ENCODE data around the gene RYR2.

RYR2 gene

DNA sequence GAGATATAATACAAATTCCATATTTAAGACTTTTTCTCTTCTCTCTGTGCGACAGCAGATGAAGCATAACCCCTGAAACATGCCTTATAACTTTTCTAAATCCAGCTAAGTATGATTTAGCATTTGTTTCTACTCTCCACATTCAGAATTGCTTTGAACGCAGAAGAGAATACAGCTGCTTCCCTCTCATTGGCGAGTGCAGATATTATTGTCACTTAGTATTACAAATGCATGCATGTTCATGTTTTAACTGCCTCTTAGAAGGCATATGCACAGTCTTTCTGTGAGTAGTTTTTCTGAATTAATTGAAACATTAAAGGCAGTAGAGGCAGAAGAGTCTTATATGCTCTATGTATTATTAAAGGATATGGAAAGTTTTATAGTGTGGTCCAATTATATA lies 631.6 kb downstream of the RYR2 start:
- H3K4me3 Mint-ChIP-seq = no peak overlapping the region
- H3K4me1 Mint-ChIP-seq (ENCODE audit: low read depth in 2 of 2) = no peaks in the 10 kb centered on the region
- H3K27me3 Mint-ChIP-seq = no peaks in the 10 kb centered on the region
- DNase-seq (no peak), ATAC-seq (replicated peaks) (no peak)
- H3K36me3 Mint-ChIP-seq (ENCODE audit: insufficient read depth) = no peaks in the 10 kb centered on the region
- H3K9me3 Mint-ChIP-seq = no peaks in the 10 kb centered on the region
- H3K27ac Mint-ChIP-seq = no peak overlapping the region

- H3K27ac Mint-ChIP-seq = no peak overlapping the region
- H3K36me3 Mint-ChIP-seq (ENCODE audit: insufficient read depth) = peaks cover 3% of the 10 kb centered on the region
- ATAC-seq (replicated peaks) (no peak), DNase-seq (no peak)
- no peaks in the 10 kb centered on the region for H3K27me3 Mint-ChIP-seq
- no peaks in the 10 kb centered on the region for H3K9me3 Mint-ChIP-seq
- H3K4me1 Mint-ChIP-seq (ENCODE audit: low read depth in 2 of 2) = no peaks in the 10 kb centered on the region
- no peak overlapping the region for H3K4me3 Mint-ChIP-seq
Observed at GRCh38 chr1:237677979-237678378, 636.0 kb downstream of the RYR2 start.

- Mint-ChIP-seq H3K27ac (no peak overlapping the region), H3K27me3 (no peaks in the 10 kb centered on the region), H3K4me1 (ENCODE audit: low read depth in 2 of 2) (no peaks in the 10 kb centered on the region), H3K4me3 (no peak overlapping the region), H3K36me3 (ENCODE audit: insufficient read depth) (peaks cover 3% of the 10 kb centered on the region), H3K9me3 (no peaks in the 10 kb centered on the region)
- DNase-seq = no peak
- no peak for ATAC-seq (replicated peaks)
Observed at GRCh38 chr1:237679687-237680086, 637.7 kb downstream of the RYR2 start.

- no peak for DNase-seq
- H3K9me3 Mint-ChIP-seq = no peaks in the 10 kb centered on the region
- H3K4me3 Mint-ChIP-seq = no peak overlapping the region
- H3K27me3 Mint-ChIP-seq = no peaks in the 10 kb centered on the region
- no peak for ATAC-seq (replicated peaks)
- no peaks in the 10 kb centered on the region for H3K4me1 Mint-ChIP-seq (ENCODE audit: low read depth in 2 of 2)
- H3K27ac Mint-ChIP-seq = no peak overlapping the region
- H3K36me3 Mint-ChIP-seq (ENCODE audit: insufficient read depth) = peaks cover 3% of the 10 kb centered on the region
Observed at GRCh38 chr1:237681210-237681609, 639.2 kb downstream of the RYR2 start.

DNA sequence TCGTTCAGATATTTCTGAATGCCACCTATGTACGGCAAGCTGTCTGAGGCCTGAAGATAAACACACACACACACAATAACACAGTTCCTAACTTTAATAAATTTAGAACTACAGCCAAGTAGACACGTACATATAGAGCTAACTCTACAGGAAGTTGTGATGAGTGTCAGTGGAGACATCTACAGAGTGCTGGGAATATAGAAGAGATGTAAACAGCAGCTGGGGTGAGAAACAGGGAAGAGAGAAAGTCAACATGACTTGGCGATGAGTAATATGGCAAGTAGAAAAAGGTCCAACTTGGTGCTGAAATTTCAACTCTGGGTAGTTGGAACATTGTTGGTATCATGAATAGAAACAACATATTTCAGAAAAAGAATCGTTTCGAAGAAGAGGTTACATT lies 642.3 kb downstream of the RYR2 start:
- Mint-ChIP-seq H3K36me3 (ENCODE audit: insufficient read depth) (peaks cover 3% of the 10 kb centered on the region), H3K9me3 (no peaks in the 10 kb centered on the region), H3K27me3 (no peaks in the 10 kb centered on the region), H3K4me1 (ENCODE audit: low read depth in 2 of 2) (no peaks in the 10 kb centered on the region), H3K27ac (no peak overlapping the region), H3K4me3 (no peak overlapping the region)
- no peak for ATAC-seq (replicated peaks)
- DNase-seq = no peak

GRCh38 chr1:237685551-237685950 lies 643.6 kb downstream of the RYR2 start:
- H3K27me3 Mint-ChIP-seq = no peaks in the 10 kb centered on the region
- no peaks in the 10 kb centered on the region for H3K4me1 Mint-ChIP-seq (ENCODE audit: low read depth in 2 of 2)
- H3K36me3 Mint-ChIP-seq (ENCODE audit: insufficient read depth) = no peaks in the 10 kb centered on the region
- H3K27ac Mint-ChIP-seq = no peak overlapping the region
- H3K9me3 Mint-ChIP-seq = no peaks in the 10 kb centered on the region
- ATAC-seq (replicated peaks) (no peak), DNase-seq (no peak)
- H3K4me3 Mint-ChIP-seq = no peak overlapping the region

- DNase-seq (no peak), ATAC-seq (replicated peaks) (no peak)
- Mint-ChIP-seq H3K9me3 (no peaks in the 10 kb centered on the region), H3K4me3 (no peak overlapping the region), H3K4me1 (ENCODE audit: low read depth in 2 of 2) (no peaks in the 10 kb centered on the region), H3K27ac (no peak overlapping the region), H3K36me3 (ENCODE audit: insufficient read depth) (no peaks in the 10 kb centered on the region), H3K27me3 (no peaks in the 10 kb centered on the region)
Observed at GRCh38 chr1:237687804-237688203, 645.8 kb downstream of the RYR2 start.

DNA sequence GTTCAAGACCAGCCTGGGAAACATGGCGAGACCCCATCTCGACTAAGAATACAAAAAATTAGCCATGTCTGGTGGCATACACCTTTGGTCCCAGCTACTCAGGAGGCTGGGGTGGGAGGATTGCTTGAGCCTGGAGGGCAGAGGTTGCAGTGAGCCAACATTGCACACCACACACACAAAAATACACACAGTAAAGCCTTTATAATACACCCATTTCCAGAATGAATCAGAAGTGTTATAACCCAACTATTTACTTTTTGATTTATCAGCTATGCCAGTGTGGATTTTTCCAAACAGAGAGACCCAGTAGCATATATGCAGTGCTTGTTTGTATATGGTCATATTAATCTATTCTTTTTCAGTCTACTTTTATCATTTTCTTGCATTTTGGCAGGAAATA lies 648.7 kb downstream of the RYR2 start:
- ATAC-seq (replicated peaks) = no peak
- no peak overlapping the region for H3K27ac Mint-ChIP-seq

DNA sequence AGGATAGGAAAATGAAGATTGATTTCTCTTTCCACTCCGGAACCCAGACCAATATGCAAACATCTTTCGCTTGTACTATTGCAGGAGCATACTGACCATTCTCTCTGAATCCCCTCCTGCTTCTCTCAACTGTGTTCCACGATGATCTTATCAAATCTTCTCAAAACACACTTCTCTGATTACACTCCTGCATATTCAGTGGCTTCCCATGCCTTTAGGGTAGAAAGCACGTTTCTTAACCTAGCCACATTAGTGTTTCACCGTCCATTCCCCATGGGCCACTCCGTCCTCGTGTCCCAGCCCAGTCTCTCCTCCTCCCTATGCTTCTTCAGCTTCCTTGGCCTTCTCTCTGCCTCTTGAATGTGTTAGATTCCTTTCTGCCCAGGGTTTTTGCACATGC lies 650.3 kb downstream of the RYR2 start:
- H3K4me1 Mint-ChIP-seq (ENCODE audit: low read depth in 2 of 2) = no peaks in the 10 kb centered on the region

More for the DNA sequence above, 648.7 kb downstream of the RYR2 start:
- Mint-ChIP-seq H3K4me3 (no peak overlapping the region), H3K27me3 (no peaks in the 10 kb centered on the region), H3K9me3 (no peaks in the 10 kb centered on the region), H3K4me1 (ENCODE audit: low read depth in 2 of 2) (no peaks in the 10 kb centered on the region), H3K36me3 (ENCODE audit: insufficient read depth) (no peaks in the 10 kb centered on the region)
- no peak for DNase-seq

DNA sequence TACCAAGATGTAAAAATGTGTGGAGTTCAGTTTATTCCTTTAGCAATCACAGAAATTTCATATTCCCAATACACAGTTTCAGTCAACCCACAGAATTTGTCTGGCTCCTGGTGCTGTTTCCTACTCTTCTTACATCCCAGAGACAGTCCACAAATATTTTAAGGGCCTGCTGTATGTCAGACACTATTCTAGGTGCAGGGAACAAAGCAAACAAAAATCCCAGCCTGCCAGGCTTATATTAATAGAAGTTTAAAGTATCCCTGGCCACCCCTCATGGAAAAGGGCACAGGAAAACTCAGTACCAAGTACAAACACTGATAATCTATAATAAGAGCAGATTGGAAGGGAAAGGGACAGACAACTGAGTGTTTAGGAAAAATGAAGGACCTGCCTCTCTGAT lies 653.9 kb downstream of the RYR2 start:
- no peak for ATAC-seq (replicated peaks)
- no peak overlapping the region for H3K27ac Mint-ChIP-seq
- no peaks in the 10 kb centered on the region for H3K9me3 Mint-ChIP-seq
- DNase-seq = no peak
- no peaks in the 10 kb centered on the region for H3K27me3 Mint-ChIP-seq
- no peaks in the 10 kb centered on the region for H3K36me3 Mint-ChIP-seq (ENCODE audit: insufficient read depth)
- H3K4me3 Mint-ChIP-seq = no peak overlapping the region
- H3K4me1 Mint-ChIP-seq (ENCODE audit: low read depth in 2 of 2) = no peaks in the 10 kb centered on the region

More for the DNA sequence above, 650.3 kb downstream of the RYR2 start:
- ATAC-seq (replicated peaks) (no peak), DNase-seq (no peak)
- Mint-ChIP-seq H3K36me3 (ENCODE audit: insufficient read depth) (no peaks in the 10 kb centered on the region), H3K9me3 (no peaks in the 10 kb centered on the region), H3K27me3 (no peaks in the 10 kb centered on the region), H3K27ac (no peak overlapping the region), H3K4me3 (no peak overlapping the region)

GRCh38 chr1:237700181-237700580 lies 658.2 kb downstream of the RYR2 start:
- Mint-ChIP-seq H3K4me1 (ENCODE audit: low read depth in 2 of 2) (no peaks in the 10 kb centered on the region), H3K36me3 (ENCODE audit: insufficient read depth) (no peaks in the 10 kb centered on the region), H3K27ac (no peak overlapping the region), H3K4me3 (no peak overlapping the region), H3K9me3 (no peaks in the 10 kb centered on the region), H3K27me3 (no peaks in the 10 kb centered on the region)
- DNase-seq = no peak
- ATAC-seq (replicated peaks) = no peak

- Mint-ChIP-seq H3K9me3 (peaks cover 0 to 3% of the 10 kb centered on the region in 2 donors), H3K27ac (no peak overlapping the region), H3K36me3 (ENCODE audit: insufficient read depth) (no peaks in the 10 kb centered on the region), H3K27me3 (no peaks in the 10 kb centered on the region), H3K4me1 (ENCODE audit: low read depth in 2 of 2) (no peaks in the 10 kb centered on the region), H3K4me3 (no peak overlapping the region)
- no peak for ATAC-seq (replicated peaks)
- no peak for DNase-seq
Observed at GRCh38 chr1:237701534-237701933, 659.5 kb downstream of the RYR2 start.

- Mint-ChIP-seq H3K9me3 (peaks cover 0 to 3% of the 10 kb centered on the region in 2 donors), H3K36me3 (ENCODE audit: insufficient read depth) (no peaks in the 10 kb centered on the region), H3K27ac (no peak overlapping the region), H3K4me3 (no peak overlapping the region), H3K27me3 (no peaks in the 10 kb centered on the region), H3K4me1 (ENCODE audit: low read depth in 2 of 2) (no peaks in the 10 kb centered on the region)
- DNase-seq (no peak), ATAC-seq (replicated peaks) (no peak)
Observed at GRCh38 chr1:237702161-237702560, 660.2 kb downstream of the RYR2 start.

DNA sequence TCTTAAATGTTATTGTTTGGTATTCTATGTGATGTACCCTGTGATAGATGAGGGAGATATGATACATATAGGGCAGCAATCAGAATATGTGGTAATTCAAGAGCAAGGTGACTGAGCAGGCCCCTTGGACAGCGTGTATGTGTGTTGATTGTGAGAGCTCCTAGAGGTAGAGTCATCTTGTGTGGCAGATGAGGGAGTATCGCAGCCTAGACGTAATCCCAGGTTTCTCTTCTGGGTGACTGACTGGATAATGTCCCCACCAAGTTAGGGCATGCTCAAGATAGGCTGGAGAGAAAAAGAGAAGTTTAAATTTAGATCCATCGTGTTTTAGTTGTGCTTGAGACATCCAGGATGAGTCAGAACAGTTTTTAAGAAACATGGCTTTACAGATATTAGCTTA lies 663.5 kb downstream of the RYR2 start:
- ATAC-seq (replicated peaks) (no peak), DNase-seq (no peak)
- H3K27me3 Mint-ChIP-seq = no peaks in the 10 kb centered on the region
- no peak overlapping the region for H3K4me3 Mint-ChIP-seq
- peaks cover 0 to 3% of the 10 kb centered on the region in 2 donors for H3K9me3 Mint-ChIP-seq
- no peaks in the 10 kb centered on the region for H3K4me1 Mint-ChIP-seq (ENCODE audit: low read depth in 2 of 2)
- no peaks in the 10 kb centered on the region for H3K36me3 Mint-ChIP-seq (ENCODE audit: insufficient read depth)
- H3K27ac Mint-ChIP-seq = no peak overlapping the region

GRCh38 chr1:237709355-237709754 lies 667.4 kb downstream of the RYR2 start:
- no peaks in the 10 kb centered on the region for H3K4me1 Mint-ChIP-seq (ENCODE audit: low read depth in 2 of 2)
- H3K9me3 Mint-ChIP-seq = peaks cover 0 to 3% of the 10 kb centered on the region in 2 donors
- H3K27me3 Mint-ChIP-seq = no peaks in the 10 kb centered on the region
- ATAC-seq (replicated peaks) (no peak), DNase-seq (no peak)
- no peak overlapping the region for H3K27ac Mint-ChIP-seq
- no peak overlapping the region for H3K4me3 Mint-ChIP-seq
- no peaks in the 10 kb centered on the region for H3K36me3 Mint-ChIP-seq (ENCODE audit: insufficient read depth)
